Measurements from ENCODE around the gene BLTP3B.

GRCh38 chr12:100141998-100142850 is 450 bp downstream of the BLTP3B start:
- TF ChIP-seq CTCF (IDR thresholded peaks at IDR 0.05) (no peak), POLR2A (IDR thresholded peaks at IDR 0.05) (no peak)
